Mononuclear cell (primary cell): ENCODE measurements around the gene MEIS3. TPM values are rescaled to one million over a fixed set of nuclear protein-coding genes. Genes with fewer than 3 reads are reported as not detected.

Experiments used
- H3K27me3 ChIP-seq: 2 replicates; pipeline ENCODE4 v1.6.0; 2011; ENCODE audit warnings: low read length, control low read depth; ENCODE audit not compliant: insufficient read depth
- H3K4me1 ChIP-seq: 2 replicates; pipeline ENCODE4 v1.5.1; 2011; ENCODE audit warnings: mild to moderate bottlenecking, low read length, control low read depth; ENCODE audit not compliant: insufficient read depth
- H3K4me3 ChIP-seq: 2 replicates; pipeline ENCODE4 v1.5.1; 2011; ENCODE audit warnings: mild to moderate bottlenecking, low read length, moderate library complexity
- H3K9me3 ChIP-seq: 2 replicates; pipeline ENCODE4 v1.5.1; 2011; ENCODE audit warnings: low read depth, mild to moderate bottlenecking, control low read depth, low read length
- total RNA-seq: library from RNA; depleted of rRNA; stranded (reverse); fragments of >200 nt; gene quantifications from one replicate; pipeline ENCODE4 v1.2.3, GENCODE V29; 2012

MEIS3 gene
- total RNA-seq, result not detected

- H3K4me1 ChIP-seq, result peaks cover 6% of the 10 kb centered on the region
- no peaks in the 10 kb centered on the region for H3K9me3 ChIP-seq
- H3K4me3 ChIP-seq, result no peak within 1 kb of the TSS
- peaks cover 68% of the 10 kb centered on the region for H3K27me3 ChIP-seq
These were observed at the start of gene MEIS3 for GRCh38 chr19:47419030-47419783. Gene MEIS3 (minus strand): TSS chr19:47419527. CDS start chr19:47419081, 446 bp downstream.

GRCh38 chr19:47467914-47468313 is 48.6 kb upstream of the MEIS3 start:
- peaks cover 41% of the 10 kb centered on the region for H3K27me3 ChIP-seq
- H3K4me3 ChIP-seq, result no peak overlapping the region
- no peaks in the 10 kb centered on the region for H3K9me3 ChIP-seq
- H3K4me1 ChIP-seq, result no peaks in the 10 kb centered on the region

- Histone ChIP-seq H3K27me3 (peaks cover 29% of the 10 kb centered on the region), H3K9me3 (no peaks in the 10 kb centered on the region), H3K4me3 (no peak overlapping the region), H3K4me1 (no peaks in the 10 kb centered on the region)
These were observed 46.6 kb upstream of the MEIS3 start for GRCh38 chr19:47465957-47466356.

GRCh38 chr19:47464675-47465419 is 45.5 kb upstream of the MEIS3 start:
- H3K4me1 ChIP-seq, result no peaks in the 10 kb centered on the region
- H3K4me3 ChIP-seq, result no peak overlapping the region
- no peaks in the 10 kb centered on the region for H3K9me3 ChIP-seq
- peaks cover 18% of the 10 kb centered on the region for H3K27me3 ChIP-seq

GRCh38 chr19:47461876-47462275 is 42.5 kb upstream of the MEIS3 start:
- H3K4me1 ChIP-seq, result no peaks in the 10 kb centered on the region
- peaks cover 29% of the 10 kb centered on the region for H3K27me3 ChIP-seq
- no peak overlapping the region for H3K4me3 ChIP-seq
- H3K9me3 ChIP-seq, result no peaks in the 10 kb centered on the region

GRCh38 chr19:47459477-47459876 is 40.1 kb upstream of the MEIS3 start:
- H3K27me3 ChIP-seq, result peaks cover 44% of the 10 kb centered on the region
- no peaks in the 10 kb centered on the region for H3K9me3 ChIP-seq
- no peak overlapping the region for H3K4me3 ChIP-seq
- H3K4me1 ChIP-seq, result no peaks in the 10 kb centered on the region

- no peak overlapping the region for H3K4me3 ChIP-seq
- no peaks in the 10 kb centered on the region for H3K9me3 ChIP-seq
- peaks cover 44% of the 10 kb centered on the region for H3K27me3 ChIP-seq
- H3K4me1 ChIP-seq, result no peaks in the 10 kb centered on the region
These were observed 39.3 kb upstream of the MEIS3 start for GRCh38 chr19:47458672-47459071.

- Histone ChIP-seq H3K27me3 (peaks cover 44% of the 10 kb centered on the region), H3K4me1 (no peaks in the 10 kb centered on the region), H3K9me3 (no peaks in the 10 kb centered on the region), H3K4me3 (no peak overlapping the region)
These were observed 37.6 kb upstream of the MEIS3 start for GRCh38 chr19:47456721-47457474.

- Histone ChIP-seq H3K27me3 (peaks cover 27% of the 10 kb centered on the region), H3K9me3 (no peaks in the 10 kb centered on the region), H3K4me1 (peaks cover 24% of the 10 kb centered on the region)
These were observed 31.2 kb upstream of the MEIS3 start for GRCh38 chr19:47450478-47450877.

GRCh38 chr19:47448360-47448727 is 29.0 kb upstream of the MEIS3 start:
- Histone ChIP-seq H3K27me3 (peaks cover 38% of the 10 kb centered on the region), H3K4me3 (no peak overlapping the region), H3K4me1 (peaks cover 35% of the 10 kb centered on the region), H3K9me3 (no peaks in the 10 kb centered on the region)

More at GRCh38 chr19:47450478-47450877, 31.2 kb upstream of the MEIS3 start:
- H3K4me3 ChIP-seq, result no peak overlapping the region

GRCh38 chr19:47447470-47448359 is 28.4 kb upstream of the MEIS3 start:
- Histone ChIP-seq H3K4me3 (no peak overlapping the region), H3K27me3 (peaks cover 40% of the 10 kb centered on the region), H3K4me1 (peaks cover 35% of the 10 kb centered on the region), H3K9me3 (no peaks in the 10 kb centered on the region)

- Histone ChIP-seq H3K4me1 (peaks cover 35% of the 10 kb centered on the region), H3K27me3 (peaks cover 40% of the 10 kb centered on the region), H3K9me3 (no peaks in the 10 kb centered on the region), H3K4me3 (no peak overlapping the region)
These were observed 27.5 kb upstream of the MEIS3 start for GRCh38 chr19:47446534-47447469.

- no peaks in the 10 kb centered on the region for H3K9me3 ChIP-seq
- H3K27me3 ChIP-seq, result peaks cover 40% of the 10 kb centered on the region
- H3K4me1 ChIP-seq, result peaks cover 35% of the 10 kb centered on the region
- no peak overlapping the region for H3K4me3 ChIP-seq
These were observed 26.6 kb upstream of the MEIS3 start for GRCh38 chr19:47445937-47446402.
